HG03139 (cell line): ENCODE measurements around the gene CRISP2.

ENCODE experiments used
- ATAC-seq: cut with Tn5 transposase; IDR thresholded peaks from one replicate; pipeline ENCODE4 v1.9.1; 2021; ENCODE audit not compliant: unreplicated experiment

Gene CRISP2

GRCh38 chr6:49662231-49662891, 51.0 kb downstream of the CRISP2 start:
- ATAC-seq, result no peak

GRCh38 chr6:49653942-49654341, 59.4 kb downstream of the CRISP2 start:
- no peak for ATAC-seq

- no peak for ATAC-seq
Measured at GRCh38 chr6:49653438-49653837, 59.9 kb downstream of the CRISP2 start.

- no peak for ATAC-seq
Measured at GRCh38 chr6:49651239-49651638, 62.1 kb downstream of the CRISP2 start.

- no peak for ATAC-seq
Measured at GRCh38 chr6:49649988-49650387, 63.4 kb downstream of the CRISP2 start.

- no peak for ATAC-seq
Measured at GRCh38 chr6:49648036-49648435, 65.3 kb downstream of the CRISP2 start.

- ATAC-seq, result no peak
Measured at GRCh38 chr6:49647476-49647875, 65.9 kb downstream of the CRISP2 start.

GRCh38 chr6:49646942-49647341, 66.4 kb downstream of the CRISP2 start:
- no peak for ATAC-seq

GRCh38 chr6:49646130-49646824, 67.1 kb downstream of the CRISP2 start:
- ATAC-seq, result no peak

GRCh38 chr6:49645139-49645538, 68.2 kb downstream of the CRISP2 start:
- no peak for ATAC-seq
